Measurements from ENCODE around the gene CHD9.
"Not testable (repeated sequence)": the region's sequence is repeated elsewhere in the genome, so short reads cannot be mapped to it uniquely, and the experiment has no call there.

CHD9 gene, protein sequence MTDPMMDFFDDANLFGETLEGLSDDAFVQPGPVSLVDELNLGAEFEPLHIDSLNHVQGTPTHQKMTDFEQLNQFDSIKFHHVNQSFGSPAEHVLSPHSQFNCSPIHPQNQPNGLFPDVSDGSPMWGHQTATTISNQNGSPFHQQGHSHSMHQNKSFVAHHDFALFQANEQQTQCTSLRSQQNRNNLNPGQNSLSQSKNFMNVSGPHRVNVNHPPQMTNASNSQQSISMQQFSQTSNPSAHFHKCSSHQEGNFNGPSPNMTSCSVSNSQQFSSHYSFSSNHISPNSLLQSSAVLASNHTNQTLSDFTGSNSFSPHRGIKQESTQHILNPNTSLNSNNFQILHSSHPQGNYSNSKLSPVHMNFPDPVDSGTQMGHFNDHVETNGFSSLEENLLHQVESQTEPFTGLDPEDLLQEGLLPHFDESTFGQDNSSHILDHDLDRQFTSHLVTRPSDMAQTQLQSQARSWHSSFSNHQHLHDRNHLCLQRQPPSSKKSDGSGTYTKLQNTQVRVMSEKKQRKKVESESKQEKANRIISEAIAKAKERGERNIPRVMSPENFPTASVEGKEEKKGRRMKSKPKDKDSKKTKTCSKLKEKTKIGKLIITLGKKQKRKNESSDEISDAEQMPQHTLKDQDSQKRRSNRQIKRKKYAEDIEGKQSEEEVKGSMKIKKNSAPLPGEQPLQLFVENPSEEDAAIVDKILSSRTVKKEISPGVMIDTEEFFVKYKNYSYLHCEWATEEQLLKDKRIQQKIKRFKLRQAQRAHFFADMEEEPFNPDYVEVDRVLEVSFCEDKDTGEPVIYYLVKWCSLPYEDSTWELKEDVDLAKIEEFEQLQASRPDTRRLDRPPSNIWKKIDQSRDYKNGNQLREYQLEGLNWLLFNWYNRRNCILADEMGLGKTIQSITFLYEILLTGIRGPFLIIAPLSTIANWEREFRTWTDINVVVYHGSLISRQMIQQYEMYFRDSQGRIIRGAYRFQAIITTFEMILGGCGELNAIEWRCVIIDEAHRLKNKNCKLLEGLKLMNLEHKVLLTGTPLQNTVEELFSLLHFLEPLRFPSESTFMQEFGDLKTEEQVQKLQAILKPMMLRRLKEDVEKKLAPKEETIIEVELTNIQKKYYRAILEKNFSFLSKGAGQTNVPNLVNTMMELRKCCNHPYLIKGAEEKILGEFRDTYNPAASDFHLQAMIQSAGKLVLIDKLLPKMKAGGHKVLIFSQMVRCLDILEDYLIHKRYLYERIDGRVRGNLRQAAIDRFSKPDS (N-terminal part only)

DNA sequence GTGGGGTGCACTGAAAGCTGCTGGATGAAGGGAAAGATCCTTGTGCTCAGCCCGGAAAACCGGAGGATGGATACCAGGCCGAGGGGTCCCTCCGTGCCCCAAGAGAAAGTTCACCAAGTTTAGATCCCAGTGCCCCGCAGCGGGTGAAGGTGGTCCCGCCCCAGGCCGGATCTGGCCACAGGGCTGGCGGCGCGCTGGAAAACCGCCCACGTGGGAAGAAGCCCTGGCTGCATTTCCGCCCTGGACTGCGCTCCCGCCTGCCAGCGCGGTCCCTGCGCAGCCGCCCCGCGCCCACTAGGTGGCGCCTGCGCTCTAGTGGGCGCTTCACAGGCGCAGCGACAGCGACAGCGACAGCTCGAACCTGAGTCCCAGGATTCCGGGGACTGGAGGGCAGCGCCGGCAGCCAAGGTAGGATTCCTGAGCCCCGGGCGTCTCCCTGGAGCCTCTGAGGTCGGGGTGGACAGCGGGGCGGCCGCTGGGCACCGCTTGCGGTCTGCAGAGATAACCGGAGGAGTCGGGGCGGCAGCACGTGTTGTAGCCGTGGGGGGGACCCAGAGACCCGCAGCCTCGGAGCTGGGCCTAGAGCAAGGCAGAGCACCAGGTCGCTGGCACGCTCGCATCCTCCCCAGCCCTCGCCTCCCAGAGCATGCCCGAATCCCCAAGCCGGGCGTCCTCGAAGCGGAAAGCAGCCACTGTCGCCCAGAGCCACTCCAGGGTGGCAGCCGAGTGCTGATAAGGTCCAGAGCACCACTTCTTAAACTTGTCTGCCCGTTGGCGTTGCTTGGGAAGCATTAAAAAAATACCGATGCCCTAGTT lies at the start of gene CHD9:
Gene CHD9, plus strand, starts transcription at position 322 of the 816 bp plus-strand sequence. CDS start 101,099 bp downstream, outside the sequence.
- H3K4me3 Mint-ChIP-seq: peak within 1 kb of the TSS; percentile 79
- CTCF ChIA-PET: interaction anchor here (0.8 to 3.0 kb wide), 21 partner anchors 10 to 495 kb away, joined by 3 to 21 read pairs (median 5); partner anchors contain the start of gene AKTIP
- H3K4me1 Mint-ChIP-seq: peaks cover 33% of the 10 kb centered on the region
- peak within 1 kb of the TSS; percentile 75 for H3K27ac Mint-ChIP-seq
- peaks cover 8% of the 10 kb centered on the region for H3K27me3 Mint-ChIP-seq
- no peaks in the 10 kb centered on the region for H3K9me3 Mint-ChIP-seq
- DNase-seq: peak; percentile 78
- no peaks in the 10 kb centered on the region for H3K36me3 Mint-ChIP-seq

GRCh38 chr16:53007095-53007494 lies 47.7 kb upstream of the CHD9 start:
- H3K9me3 Mint-ChIP-seq: no peaks in the 10 kb centered on the region
- no peak overlapping the region for H3K27ac Mint-ChIP-seq
- no peaks in the 10 kb centered on the region for H3K4me1 Mint-ChIP-seq
- peaks cover 6% of the 10 kb centered on the region for H3K27me3 Mint-ChIP-seq
- DNase-seq: no peak
- H3K36me3 Mint-ChIP-seq: no peaks in the 10 kb centered on the region
- CTCF ChIA-PET: no interaction called here
- H3K4me3 Mint-ChIP-seq: no peak overlapping the region

DNA sequence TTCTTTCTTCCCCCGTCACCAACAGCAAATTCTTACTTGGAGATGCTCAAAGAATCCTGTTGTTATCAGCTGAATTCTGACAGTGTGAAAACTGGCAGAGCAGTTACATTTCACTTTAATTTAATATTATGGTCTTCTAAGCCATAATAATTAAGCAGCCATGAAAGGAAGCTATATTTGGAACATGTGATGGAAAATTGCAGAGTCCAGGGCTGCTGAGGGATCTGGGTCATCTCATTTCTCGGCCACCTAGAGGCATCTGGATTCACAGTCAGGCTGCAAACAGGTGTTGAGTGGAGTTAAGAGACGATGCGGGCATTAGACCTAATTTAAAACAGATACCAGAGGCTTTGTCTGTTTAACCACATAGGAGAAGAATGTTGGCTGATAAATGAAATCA lies 40.5 kb upstream of the CHD9 start:
- H3K27ac Mint-ChIP-seq: no peak overlapping the region
- H3K4me1 Mint-ChIP-seq: no peaks in the 10 kb centered on the region
- peaks cover 4% of the 10 kb centered on the region for H3K27me3 Mint-ChIP-seq
- CTCF ChIA-PET: no interaction called here
- no peak for DNase-seq
- no peaks in the 10 kb centered on the region for H3K36me3 Mint-ChIP-seq
- no peak overlapping the region for H3K4me3 Mint-ChIP-seq
- no peaks in the 10 kb centered on the region for H3K9me3 Mint-ChIP-seq

GRCh38 chr16:53018834-53019416 lies 35.9 kb upstream of the CHD9 start:
- CTCF ChIA-PET: no interaction called here
- no peak overlapping the region for H3K27ac Mint-ChIP-seq

GRCh38 chr16:53022374-53022773 lies 32.4 kb upstream of the CHD9 start:
- Mint-ChIP-seq H3K36me3 (no peaks in the 10 kb centered on the region), H3K27me3 (peaks cover 7% of the 10 kb centered on the region), H3K27ac (no peak overlapping the region), H3K4me3 (no peak overlapping the region), H3K9me3 (no peaks in the 10 kb centered on the region), H3K4me1 (no peaks in the 10 kb centered on the region)
- DNase-seq: no peak
- CTCF ChIA-PET: interaction anchor here (0.6 to 2.0 kb wide), 3 partner anchors 14 to 830 kb away, joined by 3 to 10 read pairs (median 5); no protein-coding TSS in a partner anchor

More at GRCh38 chr16:53018834-53019416, 35.9 kb upstream of the CHD9 start:
- no peak overlapping the region for H3K4me3 Mint-ChIP-seq
- H3K4me1 Mint-ChIP-seq: no peaks in the 10 kb centered on the region
- no peaks in the 10 kb centered on the region for H3K36me3 Mint-ChIP-seq
- peaks cover 10% of the 10 kb centered on the region for H3K27me3 Mint-ChIP-seq
- no peaks in the 10 kb centered on the region for H3K9me3 Mint-ChIP-seq
- no peak for DNase-seq

DNA sequence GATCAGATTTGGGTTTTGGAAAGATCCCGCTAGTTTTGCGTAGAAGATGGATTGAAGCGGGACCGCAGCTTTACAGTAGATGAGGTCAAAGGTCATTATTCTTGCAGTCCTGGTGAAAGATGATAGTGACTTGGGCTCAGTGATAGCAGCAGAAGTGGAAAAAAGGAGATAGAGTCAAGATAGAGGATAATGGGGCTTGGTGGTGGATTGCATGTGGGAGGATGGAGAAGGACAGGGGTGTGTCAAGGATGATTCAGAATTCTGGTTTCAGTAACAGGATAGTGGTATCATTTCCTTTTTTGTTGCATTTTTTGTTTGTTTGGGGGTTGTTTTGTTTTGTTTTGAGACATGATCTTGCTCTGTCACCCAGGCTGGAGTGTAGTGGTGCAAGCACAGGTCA lies 30.7 kb upstream of the CHD9 start:
- no peaks in the 10 kb centered on the region for H3K9me3 Mint-ChIP-seq
- no peak overlapping the region for H3K27ac Mint-ChIP-seq
- H3K4me3 Mint-ChIP-seq: no peak overlapping the region
- DNase-seq: no peak
- CTCF ChIA-PET: interaction anchor here (0.6 kb wide), 2 partner anchors 12 to 40 kb away, joined by 3 to 5 read pairs; no protein-coding TSS in a partner anchor
- no peaks in the 10 kb centered on the region for H3K36me3 Mint-ChIP-seq
- no peaks in the 10 kb centered on the region for H3K4me1 Mint-ChIP-seq
- peaks cover 7% of the 10 kb centered on the region for H3K27me3 Mint-ChIP-seq

DNA sequence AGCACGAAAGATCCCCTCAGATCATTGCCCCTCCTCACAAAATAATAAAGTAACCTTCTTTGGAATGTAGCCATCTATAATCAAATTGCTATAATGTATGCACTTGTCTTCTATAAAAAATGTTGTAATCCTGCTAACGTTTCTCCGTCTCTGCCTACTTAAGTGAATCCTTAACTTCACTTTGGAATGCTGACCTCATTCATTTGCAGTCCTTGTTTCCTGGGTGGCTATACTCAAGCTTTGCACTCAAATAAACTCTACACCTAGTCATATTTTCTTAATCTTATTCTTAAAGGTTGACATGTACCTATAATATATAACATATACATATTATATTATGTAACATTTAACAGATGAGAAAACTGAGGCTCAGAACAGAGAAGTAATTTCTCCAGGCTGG lies 24.8 kb upstream of the CHD9 start:
- H3K27ac Mint-ChIP-seq: no peak overlapping the region
- peaks cover 5% of the 10 kb centered on the region for H3K27me3 Mint-ChIP-seq
- DNase-seq: no peak
- H3K9me3 Mint-ChIP-seq: no peaks in the 10 kb centered on the region
- CTCF ChIA-PET: no interaction called here
- H3K4me1 Mint-ChIP-seq: no peaks in the 10 kb centered on the region
- no peak overlapping the region for H3K4me3 Mint-ChIP-seq
- no peaks in the 10 kb centered on the region for H3K36me3 Mint-ChIP-seq

DNA sequence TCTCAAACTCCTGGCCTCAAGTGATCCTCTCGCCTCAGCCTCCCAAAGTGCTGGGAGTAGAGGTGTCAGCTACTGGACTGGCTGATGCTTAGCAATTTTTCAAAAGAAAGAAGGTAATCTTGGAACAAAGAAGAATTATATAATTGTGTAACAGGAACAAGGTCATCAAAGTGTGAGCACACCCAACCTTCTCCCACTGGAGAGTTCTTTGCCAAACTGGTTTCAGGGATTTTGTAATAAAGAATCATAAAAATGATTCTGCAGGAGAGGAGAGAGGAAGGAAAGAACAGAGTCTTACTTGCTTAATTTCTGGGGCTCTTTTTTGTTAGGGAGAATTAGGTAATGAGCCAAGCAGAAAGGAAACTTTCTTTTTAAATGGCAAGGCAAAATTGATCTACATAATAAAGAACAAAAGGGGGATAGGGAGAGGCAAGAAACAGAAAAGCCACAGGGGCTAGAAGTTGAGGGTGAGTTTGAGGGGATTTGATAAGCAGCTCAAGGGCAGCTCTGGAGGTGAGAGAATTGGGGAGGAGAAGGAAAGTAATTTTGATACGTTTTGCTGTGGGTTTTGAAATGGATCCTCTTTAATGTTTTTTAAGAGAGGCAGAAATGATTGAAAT lies 23.4 kb upstream of the CHD9 start:
- Mint-ChIP-seq H3K27ac (no peak overlapping the region), H3K9me3 (no peaks in the 10 kb centered on the region), H3K27me3 (peaks cover 5% of the 10 kb centered on the region), H3K4me3 (no peak overlapping the region), H3K4me1 (no peaks in the 10 kb centered on the region), H3K36me3 (no peaks in the 10 kb centered on the region)
- CTCF ChIA-PET: interaction anchor here (0.6 kb wide), 1 partner anchor 197 kb away, joined by 3 read pairs; no protein-coding TSS in a partner anchor
- no peak for DNase-seq

DNA sequence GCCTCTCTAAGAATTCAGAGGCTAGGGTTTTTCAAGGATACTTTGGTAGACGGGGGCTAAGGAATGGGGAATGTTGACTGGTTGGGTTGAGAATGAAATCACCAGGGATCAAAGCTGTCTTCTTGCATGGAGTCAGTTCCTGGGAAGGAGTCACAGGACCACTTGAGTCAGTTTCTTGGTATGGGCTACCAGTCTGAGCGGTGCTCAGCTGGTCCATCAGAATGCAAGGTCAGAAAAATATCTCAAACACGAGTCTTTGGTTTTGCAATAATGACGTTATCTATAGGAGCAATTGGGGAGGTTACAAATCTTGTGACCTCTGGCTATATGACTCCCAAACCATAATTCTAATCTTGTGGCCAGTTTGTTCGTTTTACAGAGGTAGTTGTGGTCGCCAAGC lies 20.5 kb upstream of the CHD9 start:
- H3K4me3 Mint-ChIP-seq: no peak overlapping the region
- CTCF ChIA-PET: no interaction called here
- no peaks in the 10 kb centered on the region for H3K9me3 Mint-ChIP-seq
- H3K27me3 Mint-ChIP-seq: peaks cover 5% of the 10 kb centered on the region
- no peaks in the 10 kb centered on the region for H3K36me3 Mint-ChIP-seq
- no peak for DNase-seq
- H3K27ac Mint-ChIP-seq: no peak overlapping the region
- no peaks in the 10 kb centered on the region for H3K4me1 Mint-ChIP-seq

DNA sequence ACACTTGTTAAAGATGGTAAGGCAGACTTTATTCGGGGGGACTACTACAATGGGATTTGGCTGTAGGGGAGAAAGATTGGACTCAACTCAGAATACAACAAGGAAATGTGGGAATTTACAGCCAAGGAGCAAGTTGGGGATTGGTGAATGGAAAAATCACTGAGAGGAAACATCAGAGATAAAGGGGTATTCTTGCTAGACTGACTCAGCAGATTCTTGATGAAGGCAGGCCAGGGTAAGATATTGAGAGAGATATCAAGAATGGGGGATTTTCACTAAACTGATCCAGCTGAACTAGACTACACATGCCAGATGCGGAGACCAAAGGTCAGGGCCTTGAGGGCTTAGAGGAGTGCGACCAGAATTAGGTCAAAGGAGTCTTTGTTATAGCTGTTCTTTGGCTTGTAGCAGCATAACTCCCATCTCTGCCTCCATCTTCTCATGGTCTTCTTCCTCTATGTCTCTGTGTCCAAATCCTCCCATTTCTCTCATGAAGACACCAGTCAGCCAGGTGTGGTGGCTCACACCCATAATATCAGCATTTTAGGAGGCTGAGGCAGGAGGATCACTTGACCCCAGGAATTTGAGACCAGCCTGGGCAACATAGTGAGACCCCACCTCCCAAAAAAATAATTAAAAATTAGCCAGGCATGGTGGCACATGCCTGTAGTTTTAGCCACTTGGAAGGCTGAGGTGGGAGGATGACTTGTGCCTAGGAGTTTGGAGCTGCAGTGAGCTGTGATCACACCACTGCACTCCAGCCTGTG lies 19.4 kb upstream of the CHD9 start:
- no peak for DNase-seq
- H3K36me3 Mint-ChIP-seq: no peaks in the 10 kb centered on the region
- no peaks in the 10 kb centered on the region for H3K4me1 Mint-ChIP-seq
- peaks cover 5% of the 10 kb centered on the region for H3K27me3 Mint-ChIP-seq
- H3K9me3 Mint-ChIP-seq: no peaks in the 10 kb centered on the region
- H3K27ac Mint-ChIP-seq: no peak overlapping the region
- CTCF ChIA-PET: interaction anchor here (0.6 to 1.8 kb wide), 2 partner anchors 13 to 177 kb away, joined by 3 to 5 read pairs; no protein-coding TSS in a partner anchor
- H3K4me3 Mint-ChIP-seq: no peak overlapping the region

- Mint-ChIP-seq H3K9me3 (no peaks in the 10 kb centered on the region), H3K27me3 (peaks cover 9% of the 10 kb centered on the region), H3K36me3 (no peaks in the 10 kb centered on the region), H3K4me1 (no peaks in the 10 kb centered on the region), H3K4me3 (no peak overlapping the region), H3K27ac (no peak overlapping the region)
- CTCF ChIA-PET: interaction anchor here (0.6 to 1.8 kb wide), 2 partner anchors 13 to 177 kb away, joined by 3 to 5 read pairs; no protein-coding TSS in a partner anchor
- no peak for DNase-seq
These were observed 18.7 kb upstream of the CHD9 start for GRCh38 chr16:53036066-53036465.

- not testable (repeated sequence) for H3K9me3 Mint-ChIP-seq, H3K4me3 Mint-ChIP-seq, H3K36me3 Mint-ChIP-seq, DNase-seq, H3K27me3 Mint-ChIP-seq, H3K4me1 Mint-ChIP-seq, H3K27ac Mint-ChIP-seq
- CTCF ChIA-PET: interaction anchor here (1.4 to 1.8 kb wide), 2 partner anchors 14 to 18 kb away, joined by 4 to 5 read pairs; partner anchors contain the start of gene CHD9
These were observed 18.1 kb upstream of the CHD9 start for GRCh38 chr16:53036711-53037110.

Data from activated naive CD4-positive, alpha-beta T cell treated with anti-CD3 and anti-CD28 coated beads, Interleukin-2, amount 10 ng/mL, durations not matched to agents 7 days and 5 days (primary cell).